GM18858 (cell line): ENCODE data around the gene COLGALT1.
"Not testable (repeated sequence)": the region's sequence is repeated elsewhere in the genome, so short reads cannot be mapped to it uniquely, and the experiment has no call there.

Source experiments
- ATAC-seq: cut with Tn5 transposase; IDR thresholded peaks from one replicate; pipeline ENCODE4 v1.9.1; 2021; ENCODE audit not compliant: unreplicated experiment

The COLGALT1 gene

GRCh38 chr19:17555480-17555928 is at the start of gene COLGALT1:
COLGALT1 (plus strand) TSS chr19:17555649; CDS start chr19:17555714, 65 bp downstream.
- ATAC-seq, result peak; percentile 63

GRCh38 chr19:17506745-17507144 is 48.7 kb upstream of the COLGALT1 start:
- ATAC-seq, result no peak

- ATAC-seq, result not testable (repeated sequence)
These were observed 46.9 kb upstream of the COLGALT1 start for GRCh38 chr19:17508558-17508933.

GRCh38 chr19:17510220-17510993 is 45.0 kb upstream of the COLGALT1 start:
- ATAC-seq, result no peak

GRCh38 chr19:17511724-17512573 is 43.5 kb upstream of the COLGALT1 start:
- ATAC-seq, result peak; percentile 36

GRCh38 chr19:17512574-17512939 is 42.9 kb upstream of the COLGALT1 start:
- no peak for ATAC-seq

- ATAC-seq, result no peak
These were observed 39.9 kb upstream of the COLGALT1 start for GRCh38 chr19:17515408-17516149.

GRCh38 chr19:17517898-17518297 is 37.6 kb upstream of the COLGALT1 start:
- no peak for ATAC-seq

GRCh38 chr19:17518654-17519053 is 36.8 kb upstream of the COLGALT1 start:
- ATAC-seq, result not testable (repeated sequence)

GRCh38 chr19:17519967-17520366 is 35.5 kb upstream of the COLGALT1 start:
- no peak for ATAC-seq

- no peak for ATAC-seq
These were observed 34.6 kb upstream of the COLGALT1 start for GRCh38 chr19:17520865-17521264.

- ATAC-seq, result peak; percentile 57
These were observed 32.2 kb upstream of the COLGALT1 start for GRCh38 chr19:17522988-17523872.

- no peak for ATAC-seq
These were observed 30.8 kb upstream of the COLGALT1 start for GRCh38 chr19:17524651-17525050.

GRCh38 chr19:17525141-17525540 is 30.3 kb upstream of the COLGALT1 start:
- ATAC-seq, result no peak

GRCh38 chr19:17526922-17527321 is 28.5 kb upstream of the COLGALT1 start:
- ATAC-seq, result no peak

GRCh38 chr19:17527326-17527725 is 28.1 kb upstream of the COLGALT1 start:
- no peak for ATAC-seq

GRCh38 chr19:17528610-17529009 is 26.8 kb upstream of the COLGALT1 start:
- ATAC-seq, result no peak

GRCh38 chr19:17529239-17530158 is 25.9 kb upstream of the COLGALT1 start:
- no peak for ATAC-seq

GRCh38 chr19:17530586-17530985 is 24.9 kb upstream of the COLGALT1 start:
- ATAC-seq, result no peak
